ENCODE data around the gene TMEM33. TPM values are rescaled to one million over a fixed set of nuclear protein-coding genes. Genes with fewer than 3 reads are reported as not detected.

TMEM33 gene
- total RNA-seq, 3 donors from 2014 or later: 46.0 to 69.1 (median 67.6) TPM

DNA sequence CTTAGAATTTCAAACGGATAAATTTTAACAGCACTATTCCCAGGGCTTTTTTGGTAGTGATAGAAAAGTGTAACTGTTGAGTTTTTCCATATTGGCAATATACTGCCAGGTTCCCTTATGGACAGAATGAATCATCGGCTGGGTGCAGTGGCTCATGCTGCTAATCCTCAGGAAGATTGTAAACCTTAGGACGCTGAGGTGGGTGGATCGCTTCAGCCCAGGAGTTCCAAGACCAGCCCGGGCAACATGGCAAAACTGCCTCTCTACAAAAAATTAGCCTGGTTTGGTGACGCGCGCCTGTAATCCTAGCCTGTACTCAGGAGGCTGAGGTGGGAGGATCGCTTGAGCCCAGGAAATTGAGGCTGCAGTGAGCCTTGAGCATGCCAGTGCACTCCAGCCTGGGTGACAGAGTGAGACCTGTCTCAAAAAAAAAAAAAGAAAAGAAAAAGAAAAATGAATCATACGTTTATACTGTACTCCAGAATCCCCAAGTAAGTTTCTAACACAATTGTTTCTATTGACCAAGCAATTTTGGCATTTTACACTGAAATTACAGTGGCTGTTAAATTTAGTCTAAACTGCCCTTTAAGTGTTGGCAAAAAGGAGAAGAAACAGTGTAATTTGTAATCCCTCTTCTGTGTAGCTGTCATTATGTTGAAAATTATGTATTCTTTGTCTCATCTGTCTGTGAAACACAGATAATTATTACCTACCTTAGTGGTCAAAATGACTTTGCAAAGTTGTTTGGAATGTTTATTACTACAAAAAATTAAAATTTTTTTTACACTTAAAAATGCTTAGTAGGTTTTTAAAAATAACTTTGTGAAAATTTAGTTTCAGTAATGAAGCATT lies 56.9 kb downstream of the TMEM33 start:
- H3K36me3 ChIP-seq (ENCODE audit: low read depth): no peaks in the 10 kb centered on the region
- H3K9me3 ChIP-seq: no peaks in the 10 kb centered on the region
- intact Hi-C loops (cut with DNase I, micrococcal nuclease): no loop called here
- DNase-seq (no peak), ATAC-seq (no peak)
- peaks cover 19% of the 10 kb centered on the region for H3K4me1 ChIP-seq (ENCODE audit: low read depth)
- TF ChIP-seq CTCF (IDR thresholded peaks at IDR 0.05): no peak
- H3K4me3 ChIP-seq: no peak overlapping the region

- no peak for DNase-seq
- no peaks in the 10 kb centered on the region for H3K36me3 ChIP-seq (ENCODE audit: low read depth)
- no peak for TF ChIP-seq CTCF (IDR thresholded peaks at IDR 0.05)
- no peaks in the 10 kb centered on the region for H3K9me3 ChIP-seq
- H3K4me3 ChIP-seq: no peak overlapping the region
- intact Hi-C loops (cut with DNase I, micrococcal nuclease): no loop called here
- ATAC-seq: no peak
- H3K4me1 ChIP-seq (ENCODE audit: low read depth): peaks cover 19% of the 10 kb centered on the region
Measured at GRCh38 chr4:41992967-41993857, 58.0 kb downstream of the TMEM33 start.

- no peaks in the 10 kb centered on the region for H3K9me3 ChIP-seq
- TF ChIP-seq CTCF (IDR thresholded peaks at IDR 0.05): no peak
- peaks cover 16% of the 10 kb centered on the region for H3K4me1 ChIP-seq (ENCODE audit: low read depth)
- no peak overlapping the region for H3K4me3 ChIP-seq
- DNase-seq (no peak), ATAC-seq (no peak)
- H3K36me3 ChIP-seq (ENCODE audit: low read depth): no peaks in the 10 kb centered on the region
- intact Hi-C loops (cut with DNase I, micrococcal nuclease): no loop called here
Measured at GRCh38 chr4:41994461-41994985, 59.3 kb downstream of the TMEM33 start.

- ATAC-seq (no peak), DNase-seq (no peak)
- H3K36me3 ChIP-seq (ENCODE audit: low read depth): no peaks in the 10 kb centered on the region
- no peaks in the 10 kb centered on the region for H3K4me1 ChIP-seq (ENCODE audit: low read depth)
- intact Hi-C loops (cut with DNase I, micrococcal nuclease): no loop called here
- TF ChIP-seq CTCF (IDR thresholded peaks at IDR 0.05): no peak
- no peaks in the 10 kb centered on the region for H3K9me3 ChIP-seq
- H3K4me3 ChIP-seq: no peak overlapping the region
Measured at GRCh38 chr4:41998019-41998418, 62.8 kb downstream of the TMEM33 start.

GRCh38 chr4:41999321-41999720 lies 64.1 kb downstream of the TMEM33 start:
- no peak overlapping the region for H3K4me3 ChIP-seq
- intact Hi-C loops (cut with DNase I, micrococcal nuclease): no loop called here

More at GRCh38 chr4:41999321-41999720, 64.1 kb downstream of the TMEM33 start:
- DNase-seq: no peak
- no peak for TF ChIP-seq CTCF (IDR thresholded peaks at IDR 0.05)
- Histone ChIP-seq H3K36me3 (ENCODE audit: low read depth) (no peaks in the 10 kb centered on the region), H3K4me1 (ENCODE audit: low read depth) (no peaks in the 10 kb centered on the region), H3K9me3 (no peaks in the 10 kb centered on the region)
- no peak for ATAC-seq
